WERI-Rb-1 (cell line): ENCODE measurements around the gene SYNRG.
"Not testable (repeated sequence)": the region's sequence is repeated elsewhere in the genome, so short reads cannot be mapped to it uniquely, and the experiment has no call there.

Experiments
- DNase-seq: peaks from one replicate; pipeline ENCODE4 v3.0.0-alpha.2; 2020
- H3K27ac ChIP-seq: fragments of 250-450 bp; sonication (Bioruptor Pico); 2 replicates; pipeline ENCODE4 v1.5.1; 2020; ENCODE audit warnings: mild to moderate bottlenecking, moderate library complexity
- H3K27me3 ChIP-seq: fragments of 250-450 bp; sonication (Bioruptor Pico); 2 replicates; pipeline ENCODE4 v1.5.1; 2021; ENCODE audit warnings: mild to moderate bottlenecking, low read depth, moderate library complexity; ENCODE audit not compliant: insufficient read depth, severe bottlenecking
- H3K36me3 ChIP-seq: fragments of 250-450 bp; sonication (Bioruptor Pico); 2 replicates; pipeline ENCODE4 v1.5.1; 2020; ENCODE audit warnings: mild to moderate bottlenecking, moderate library complexity
- H3K4me3 ChIP-seq: 2 replicates; pipeline ENCODE4 v1.5.1; 2011; ENCODE audit warnings: low read depth, mild to moderate bottlenecking, control low read depth, low read length
- H3K9me3 ChIP-seq: fragments of 250-450 bp; sonication (Bioruptor Pico); 2 replicates; pipeline ENCODE4 v1.5.1; 2021; ENCODE audit warnings: mild to moderate bottlenecking, moderate library complexity; ENCODE audit not compliant: severe bottlenecking
- TF ChIP-seq, protein P1 (sequence below): IDR thresholded peaks from 2 replicates; pipeline ENCODE4 v1.5.1; 2011; ENCODE audit warnings: low read depth, mild to moderate bottlenecking, control low read depth, inconsistent platforms, low read length

SYNRG gene

GRCh38 chr17:37519251-37519985, 89.8 kb downstream of the SYNRG start:
- TF ChIP-seq, protein P1, sequence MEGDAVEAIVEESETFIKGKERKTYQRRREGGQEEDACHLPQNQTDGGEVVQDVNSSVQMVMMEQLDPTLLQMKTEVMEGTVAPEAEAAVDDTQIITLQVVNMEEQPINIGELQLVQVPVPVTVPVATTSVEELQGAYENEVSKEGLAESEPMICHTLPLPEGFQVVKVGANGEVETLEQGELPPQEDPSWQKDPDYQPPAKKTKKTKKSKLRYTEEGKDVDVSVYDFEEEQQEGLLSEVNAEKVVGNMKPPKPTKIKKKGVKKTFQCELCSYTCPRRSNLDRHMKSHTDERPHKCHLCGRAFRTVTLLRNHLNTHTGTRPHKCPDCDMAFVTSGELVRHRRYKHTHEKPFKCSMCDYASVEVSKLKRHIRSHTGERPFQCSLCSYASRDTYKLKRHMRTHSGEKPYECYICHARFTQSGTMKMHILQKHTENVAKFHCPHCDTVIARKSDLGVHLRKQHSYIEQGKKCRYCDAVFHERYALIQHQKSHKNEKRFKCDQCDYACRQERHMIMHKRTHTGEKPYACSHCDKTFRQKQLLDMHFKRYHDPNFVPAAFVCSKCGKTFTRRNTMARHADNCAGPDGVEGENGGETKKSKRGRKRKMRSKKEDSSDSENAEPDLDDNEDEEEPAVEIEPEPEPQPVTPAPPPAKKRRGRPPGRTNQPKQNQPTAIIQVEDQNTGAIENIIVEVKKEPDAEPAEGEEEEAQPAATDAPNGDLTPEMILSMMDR: no peak
- no peak for DNase-seq
- no peaks in the 10 kb centered on the region for H3K9me3 ChIP-seq
- H3K27me3 ChIP-seq: no peaks in the 10 kb centered on the region
- no peak overlapping the region for H3K27ac ChIP-seq
- peaks cover 47% of the 10 kb centered on the region for H3K36me3 ChIP-seq
- H3K4me3 ChIP-seq: no peak overlapping the region

- H3K9me3 ChIP-seq: no peaks in the 10 kb centered on the region
- no peak for DNase-seq
- H3K27me3 ChIP-seq: no peaks in the 10 kb centered on the region
- H3K27ac ChIP-seq: no peak overlapping the region
- no peak overlapping the region for H3K4me3 ChIP-seq
- peaks cover 49% of the 10 kb centered on the region for H3K36me3 ChIP-seq
- TF ChIP-seq, protein P1: no peak
Measured at GRCh38 chr17:37518826-37519225, 90.4 kb downstream of the SYNRG start.

DNA sequence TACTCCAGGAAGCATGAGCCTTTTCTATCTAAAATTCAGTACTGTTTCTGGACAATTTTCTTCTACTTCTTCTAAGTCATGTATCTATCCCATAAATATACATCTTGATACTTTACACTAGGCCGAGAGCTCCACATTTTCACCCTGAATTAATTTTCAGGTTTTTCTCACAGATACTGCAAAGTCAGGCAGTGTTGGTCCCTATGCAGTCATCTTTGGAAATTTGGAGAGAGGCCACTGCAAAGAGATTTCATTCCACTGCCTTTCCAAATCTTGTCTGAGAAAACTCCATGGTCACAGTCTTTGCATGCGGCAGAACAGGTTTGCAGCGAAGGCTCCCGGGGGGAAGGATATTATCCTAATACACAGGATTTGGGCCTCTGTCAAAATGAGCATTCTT, 91.3 kb downstream of the SYNRG start:
- no peak for DNase-seq
- Histone ChIP-seq H3K9me3 (no peaks in the 10 kb centered on the region), H3K27me3 (no peaks in the 10 kb centered on the region), H3K27ac (no peak overlapping the region), H3K4me3 (no peak overlapping the region), H3K36me3 (peaks cover 58% of the 10 kb centered on the region)
- TF ChIP-seq, protein P1: no peak

DNA sequence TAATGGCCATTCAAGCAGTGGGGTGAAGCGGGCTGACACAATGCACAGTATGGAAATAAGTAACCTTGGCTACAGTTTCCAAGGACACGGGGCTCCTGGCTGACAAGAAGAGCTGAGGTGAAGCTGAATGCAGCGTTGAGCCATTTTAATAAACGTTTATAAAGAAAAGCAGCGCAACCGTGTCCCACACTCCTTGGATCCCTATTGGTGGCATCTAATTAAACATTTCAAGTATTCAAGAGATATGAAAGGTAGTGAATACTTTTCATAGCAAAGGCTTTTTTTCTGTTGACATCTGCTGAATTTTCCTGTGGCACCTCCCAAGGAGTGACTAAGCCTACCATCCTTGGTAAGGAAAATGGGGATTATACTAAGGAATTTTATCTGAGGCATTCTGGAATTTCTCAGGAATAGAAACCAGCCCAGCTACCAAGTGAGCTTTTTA, 93.1 kb downstream of the SYNRG start:
- Histone ChIP-seq H3K36me3 (peaks cover 66% of the 10 kb centered on the region), H3K27me3 (no peaks in the 10 kb centered on the region), H3K9me3 (no peaks in the 10 kb centered on the region), H3K27ac (no peak overlapping the region), H3K4me3 (no peak overlapping the region)
- DNase-seq: no peak
- TF ChIP-seq, protein P1: no peak

GRCh38 chr17:37513711-37514110, 95.5 kb downstream of the SYNRG start:
- peak overlapping the region; percentile 70 for H3K27ac ChIP-seq
- DNase-seq: no peak
- peaks cover 54% of the 10 kb centered on the region for H3K36me3 ChIP-seq
- no peaks in the 10 kb centered on the region for H3K9me3 ChIP-seq
- no peak overlapping the region for H3K4me3 ChIP-seq
- H3K27me3 ChIP-seq: no peaks in the 10 kb centered on the region
- TF ChIP-seq, protein P1: no peak

GRCh38 chr17:37512442-37513068, 96.7 kb downstream of the SYNRG start:
- peaks cover 47% of the 10 kb centered on the region for H3K36me3 ChIP-seq
- no peak overlapping the region for H3K4me3 ChIP-seq
- H3K9me3 ChIP-seq: no peaks in the 10 kb centered on the region
- peak; percentile 76 for DNase-seq
- peak overlapping the region; percentile 70 for H3K27ac ChIP-seq
- TF ChIP-seq, protein P1: no peak
- H3K27me3 ChIP-seq: no peaks in the 10 kb centered on the region

GRCh38 chr17:37511642-37512041, 97.6 kb downstream of the SYNRG start:
- H3K4me3 ChIP-seq, H3K27ac ChIP-seq, H3K9me3 ChIP-seq, H3K27me3 ChIP-seq, DNase-seq: not testable (repeated sequence)
- H3K36me3 ChIP-seq: peaks cover 38% of the 10 kb centered on the region
